ENCODE data around the gene OLFM1. TPM values are rescaled to one million over a fixed set of nuclear protein-coding genes. Genes with fewer than 3 reads are reported as not detected.

Gene OLFM1
- total RNA-seq, 3 donors from 2014 or later, result 0.22 to 0.26 TPM; not detected in 1

- ATAC-seq, result no peak
- Mint-ChIP-seq H3K36me3 (ENCODE audit: insufficient read depth) (no peaks in the 10 kb centered on the region), H3K9me3 (no peaks in the 10 kb centered on the region), H3K4me3 (no peak overlapping the region), H3K27me3 (ENCODE audit: low read depth) (peaks cover 7% of the 10 kb centered on the region), H3K4me1 (ENCODE audit: low read depth) (no peaks in the 10 kb centered on the region)
- DNase-seq, result no peak
Observed at GRCh38 chr9:135170535-135170934, 83.1 kb downstream of the OLFM1 start.

Other genes starting within 250 kb of the OLFM1 start
- gene FCN2, start 206.9 kb upstream of the OLFM1 start, total RNA-seq, result not detected
- gene FCN1, start 169.8 kb upstream of the OLFM1 start, total RNA-seq, result not detected